ENCODE results near the gene ATP8B3. TPM values are rescaled to one million over a fixed set of nuclear protein-coding genes. Genes with fewer than 3 reads are reported as not detected.

Gene ATP8B3
- total RNA-seq, 1 experiment from 2014 or later: 9.6 TPM

- Histone ChIP-seq H3K4ac (ENCODE audit: low read depth, low read length) (no peak overlapping the region), H3K23ac (ENCODE audit: insufficient read length, low read depth, low read length) (no peak overlapping the region), H3K4me2 (ENCODE audit: insufficient read depth, insufficient read length, low read length) (no peak overlapping the region), H3K79me2 (ENCODE audit: insufficient read depth, low read length) (no peaks in the 10 kb centered on the region), H3K23me2 (ENCODE audit: insufficient read length, low read depth, low read length, poor library complexity, severe bottlenecking) (peaks cover 16% of the 10 kb centered on the region), H2BK120ac (ENCODE audit: low read depth, low read length, poor library complexity, severe bottlenecking) (no peak overlapping the region), H3K4me1 (ENCODE audit: insufficient read depth, low read length) (no peaks in the 10 kb centered on the region; the same call in 1 of the 2 replicates), H3K79me1 (ENCODE audit: insufficient read depth, low read depth, low read length, poor library complexity, severe bottlenecking) (no peaks in the 10 kb centered on the region), H2BK15ac (ENCODE audit: low read depth, low read length) (no peak overlapping the region), H2AFZ (ENCODE audit: low read length) (no peak overlapping the region), H3K9ac (ENCODE audit: extremely low read depth, insufficient read length, low read length) (no peak overlapping the region), H3K27ac (ENCODE audit: insufficient read length, low read depth, low read length) (no peak overlapping the region), H2BK5ac (ENCODE audit: insufficient read length, low read length) (no peak overlapping the region), H4K8ac (replicated peaks; ENCODE audit: insufficient read length, low read depth, low read length) (no peak overlapping the region), H4K91ac (ENCODE audit: insufficient read length, low read depth, low read length) (no peak overlapping the region), H3K27me3 (ENCODE audit: insufficient read depth, low read length) (peaks cover 24% of the 10 kb centered on the region), H2AK5ac (ENCODE audit: insufficient read length, low read length) (no peak overlapping the region), H4K20me1 (ENCODE audit: control insufficient read depth, insufficient read depth, insufficient read length) (no peaks in the 10 kb centered on the region), H4K5ac (ENCODE audit: insufficient read length, low read depth, low read length) (no peak overlapping the region), H3K56ac (ENCODE audit: insufficient read length, low read depth, low read length) (no peak overlapping the region), H3K14ac (ENCODE audit: insufficient read depth, low read length) (no peak overlapping the region), H3K18ac (ENCODE audit: insufficient read length, low read depth, low read length) (no peak overlapping the region), H2BK20ac (ENCODE audit: low read depth, low read length, poor library complexity, severe bottlenecking) (no peak overlapping the region), H2BK12ac (ENCODE audit: insufficient read length, low read depth, low read length) (no peak overlapping the region), H3T11ph (ENCODE audit: low read length) (no peak overlapping the region), H3K9me3 (ENCODE audit: control insufficient read depth, low read depth, low read length) (no peaks in the 10 kb centered on the region)
- H3K4me3 Mint-ChIP-seq: no peak overlapping the region
- DNase-seq: no peak
- H3K4me1 Mint-ChIP-seq: peaks cover 9 to 18% of the 10 kb centered on the region in 2 experiments
- WGBS (ENCODE audit: extremely low coverage, insufficient read length, low lambda C conversion rate): no CpG with 5 or more reads among the region's 34 CpGs
- peaks cover 5 to 6% of the 10 kb centered on the region in 2 experiments; a peak in 2 of 5 replicates for H3K9me3 Mint-ChIP-seq
- H3K27me3 Mint-ChIP-seq (ENCODE audit: low read depth): peaks cover 95% of the 10 kb centered on the region
- no peak for TF ChIP-seq CTCF (conservative IDR thresholded peaks at IDR 0.05)
- no peak overlapping the region for H3K27ac Mint-ChIP-seq
- H3K36me3 Mint-ChIP-seq (ENCODE audit: insufficient read depth in 1 of 3, low read depth in 3 of 3): no peaks in the 10 kb centered on the region
Measured at GRCh38 chr19:1742989-1743696, 68.9 kb downstream of the ATP8B3 start.

Data from H9 (cell line).